GM21723 (cell line): ENCODE data around the gene SLC12A5.
A peak's percentile ranks its signal among the peaks of the same experiment; 100 is the strongest.

Experiments
- ATAC-seq: cut with Tn5 transposase; IDR thresholded peaks from one replicate; pipeline ENCODE4 v1.9.1; 2021; ENCODE audit warnings: mild to moderate bottlenecking, moderate library complexity; ENCODE audit not compliant: unreplicated experiment

SLC12A5 gene

GRCh38 chr20:46101957-46102356 lies 72.9 kb downstream of the SLC12A5 start:
- no peak for ATAC-seq

GRCh38 chr20:46102940-46103339 lies 73.9 kb downstream of the SLC12A5 start:
- no peak for ATAC-seq

- ATAC-seq = no peak
Measured at GRCh38 chr20:46104262-46104661, 75.2 kb downstream of the SLC12A5 start.

GRCh38 chr20:46107061-46107460 lies 78.0 kb downstream of the SLC12A5 start:
- ATAC-seq = no peak

- peak; percentile 78 for ATAC-seq
Measured at GRCh38 chr20:46108435-46108841, 79.4 kb downstream of the SLC12A5 start.

- ATAC-seq = no peak
Measured at GRCh38 chr20:46108976-46109375, 80.0 kb downstream of the SLC12A5 start.
